Fibroblast of the aortic adventitia (primary cell): ENCODE data around the gene FGF6. TPM values are rescaled to one million over a fixed set of nuclear protein-coding genes. Genes with fewer than 3 reads are reported as not detected.

ENCODE experiments used
- DNase-seq: peaks from one replicate; pipeline ENCODE4 v3.0.0-alpha.2; 2010; ENCODE audit warnings: low read depth
- H3K4me3 ChIP-seq: 2 replicates; pipeline ENCODE4 v1.5.1; 2011; ENCODE audit warnings: low read depth, mild to moderate bottlenecking, control low read depth, low read length, moderate library complexity
- total RNA-seq: library from RNA; depleted of rRNA; stranded (reverse); fragments of >200 nt; gene quantifications from 2 replicates; pipeline ENCODE4 v1.2.3, GENCODE V29; 2012; ENCODE audit warnings: low replicate concordance
- TF ChIP-seq, protein P1 (sequence below): IDR thresholded peaks from 2 replicates; pipeline ENCODE4 v1.5.1; 2011; ENCODE audit warnings: mild to moderate bottlenecking, low read length, control low read depth, inconsistent platforms; ENCODE audit not compliant: insufficient read depth

Gene FGF6
- total RNA-seq, 1 donor = not detected

DNA sequence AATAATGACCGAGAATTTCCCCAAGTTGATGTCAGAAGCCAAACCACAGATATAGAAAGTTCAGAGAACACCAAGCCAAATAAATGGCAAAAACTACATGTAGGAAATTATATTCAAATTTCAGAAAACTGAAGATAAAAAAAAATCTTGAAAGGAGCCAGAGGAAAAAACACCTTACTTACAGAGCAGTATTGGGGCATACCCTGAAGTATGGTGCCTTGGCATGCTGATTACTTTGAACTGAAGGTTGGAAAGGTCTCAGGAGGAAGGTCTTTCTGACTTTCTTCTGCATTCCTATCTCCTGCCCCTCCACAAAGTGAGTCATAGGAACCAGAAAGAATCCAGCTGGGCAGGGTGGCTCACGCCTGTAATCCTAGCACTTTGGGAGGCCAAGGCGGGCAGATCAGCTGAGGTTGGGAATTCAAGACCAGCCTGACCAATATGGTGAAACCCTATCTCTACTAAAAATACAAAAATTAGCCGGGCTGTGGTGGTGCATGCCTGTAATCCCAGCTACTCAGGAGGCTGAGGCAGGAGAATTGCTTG lies 8.8 kb upstream of the FGF6 start:
- TF ChIP-seq, protein P1, sequence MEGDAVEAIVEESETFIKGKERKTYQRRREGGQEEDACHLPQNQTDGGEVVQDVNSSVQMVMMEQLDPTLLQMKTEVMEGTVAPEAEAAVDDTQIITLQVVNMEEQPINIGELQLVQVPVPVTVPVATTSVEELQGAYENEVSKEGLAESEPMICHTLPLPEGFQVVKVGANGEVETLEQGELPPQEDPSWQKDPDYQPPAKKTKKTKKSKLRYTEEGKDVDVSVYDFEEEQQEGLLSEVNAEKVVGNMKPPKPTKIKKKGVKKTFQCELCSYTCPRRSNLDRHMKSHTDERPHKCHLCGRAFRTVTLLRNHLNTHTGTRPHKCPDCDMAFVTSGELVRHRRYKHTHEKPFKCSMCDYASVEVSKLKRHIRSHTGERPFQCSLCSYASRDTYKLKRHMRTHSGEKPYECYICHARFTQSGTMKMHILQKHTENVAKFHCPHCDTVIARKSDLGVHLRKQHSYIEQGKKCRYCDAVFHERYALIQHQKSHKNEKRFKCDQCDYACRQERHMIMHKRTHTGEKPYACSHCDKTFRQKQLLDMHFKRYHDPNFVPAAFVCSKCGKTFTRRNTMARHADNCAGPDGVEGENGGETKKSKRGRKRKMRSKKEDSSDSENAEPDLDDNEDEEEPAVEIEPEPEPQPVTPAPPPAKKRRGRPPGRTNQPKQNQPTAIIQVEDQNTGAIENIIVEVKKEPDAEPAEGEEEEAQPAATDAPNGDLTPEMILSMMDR = no peak
- DNase-seq = no peak
- no peak overlapping the region for H3K4me3 ChIP-seq

DNA sequence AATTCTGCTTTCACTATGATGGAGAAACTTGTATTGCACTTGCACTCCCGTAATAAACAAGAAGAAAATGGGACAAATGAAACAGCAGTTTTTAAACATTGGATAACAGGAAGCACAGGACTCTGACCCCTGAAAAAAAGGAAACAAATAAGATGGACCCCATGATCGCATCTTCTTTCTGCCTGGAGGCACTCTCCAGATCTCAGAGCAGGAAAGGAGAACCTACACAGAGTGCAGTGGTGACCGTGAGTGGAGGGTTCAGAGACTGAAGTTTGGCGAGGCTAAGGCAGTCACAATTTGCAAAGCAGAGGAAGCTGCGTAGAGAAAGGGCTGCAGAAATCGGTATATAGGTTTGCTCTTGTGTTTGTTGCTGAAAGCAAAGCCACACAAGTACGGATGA lies 6.1 kb upstream of the FGF6 start:
- TF ChIP-seq, protein P1 = no peak
- no peak overlapping the region for H3K4me3 ChIP-seq
- DNase-seq = no peak

DNA sequence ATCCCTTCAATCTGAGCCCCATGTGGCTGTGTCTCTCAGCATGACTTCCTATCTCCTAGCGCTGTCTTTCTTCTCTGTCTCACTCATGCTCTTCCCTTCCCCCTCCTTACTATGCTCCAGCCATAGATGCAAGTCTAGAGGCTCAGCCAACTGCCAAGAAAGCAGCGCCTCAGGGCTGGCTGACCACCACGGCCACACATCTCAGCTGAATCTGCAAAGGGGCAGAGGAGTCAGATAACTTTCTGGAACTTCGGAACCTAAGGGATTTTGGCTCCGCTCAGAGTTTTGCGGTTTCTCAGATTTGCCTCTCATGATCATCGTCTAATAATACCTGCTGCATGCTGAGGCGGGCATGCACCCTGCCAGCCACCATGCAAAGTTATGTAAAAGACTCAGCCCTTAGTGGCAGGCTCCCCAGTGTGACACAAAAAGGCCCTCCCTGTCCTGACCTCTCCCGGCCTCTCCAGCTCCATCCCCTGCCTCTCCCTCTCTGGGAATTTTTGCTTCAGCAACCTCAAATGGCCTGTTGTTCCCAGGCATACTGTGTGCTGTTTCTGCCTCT lies 5.0 kb upstream of the FGF6 start:
- H3K4me3 ChIP-seq = no peak overlapping the region
- TF ChIP-seq, protein P1 = no peak
- DNase-seq = no peak

DNA sequence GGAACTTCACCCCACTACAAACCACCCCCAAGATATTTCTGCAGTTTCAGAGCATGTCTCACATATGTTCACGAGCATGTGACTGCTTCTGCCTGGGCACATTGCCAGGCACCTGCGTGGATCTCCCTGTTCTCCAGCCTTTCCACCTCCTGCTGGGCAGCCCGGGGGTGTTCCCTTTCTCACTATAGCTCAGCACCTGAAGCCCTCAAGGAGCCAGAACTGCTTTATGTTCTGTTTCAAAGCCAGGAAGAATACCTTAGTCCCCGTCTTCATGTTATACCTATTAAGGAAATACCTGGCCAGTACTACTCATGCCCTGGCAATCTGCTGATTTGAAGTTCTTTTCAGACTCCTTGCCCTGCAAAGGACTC lies 4.2 kb upstream of the FGF6 start:
- no peak overlapping the region for H3K4me3 ChIP-seq
- no peak for DNase-seq
- TF ChIP-seq, protein P1 = no peak

DNA sequence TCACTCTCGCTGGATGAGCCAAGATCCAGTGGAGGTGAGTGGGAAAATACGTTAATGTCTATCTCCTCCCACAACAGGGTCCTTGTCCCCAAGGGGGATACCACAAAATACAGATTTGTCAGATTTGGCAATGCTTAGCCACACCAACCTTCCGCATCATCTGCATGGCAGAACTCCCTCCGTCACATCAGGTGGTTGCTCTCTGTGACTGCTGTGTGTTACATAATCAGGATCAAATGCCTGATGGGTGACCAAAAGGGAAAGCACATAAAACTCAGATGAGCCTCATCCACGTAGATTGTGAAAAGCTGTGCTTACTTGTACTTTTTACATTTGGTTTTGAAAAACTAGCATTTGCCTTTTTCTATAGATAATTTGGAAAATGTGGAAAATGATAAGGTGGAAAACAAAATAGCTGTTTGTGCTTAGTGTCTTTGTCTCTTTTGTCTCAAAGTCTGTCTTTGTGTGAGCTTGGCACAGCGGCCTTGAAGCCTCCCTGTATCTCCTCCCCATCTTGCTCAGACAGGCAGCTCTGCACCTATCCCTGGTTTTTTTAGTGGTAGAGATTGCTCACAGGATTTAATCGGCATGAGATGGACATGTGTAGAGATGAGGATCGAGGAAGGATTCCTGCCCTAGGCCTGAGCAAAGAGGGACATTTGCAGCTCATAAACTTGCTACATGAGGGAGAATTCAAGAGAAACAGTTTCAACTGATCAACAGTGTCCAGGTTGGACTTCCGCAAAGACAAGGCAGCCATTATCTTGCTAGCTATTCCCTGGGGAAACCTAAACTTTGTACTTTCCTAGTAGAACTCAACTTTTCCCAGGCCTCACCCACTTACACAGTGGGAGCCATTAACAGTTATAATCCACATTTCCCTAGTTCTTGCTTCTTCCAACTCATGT lies 3.6 kb upstream of the FGF6 start:
- DNase-seq = no peak
- no peak overlapping the region for H3K4me3 ChIP-seq
- TF ChIP-seq, protein P1 = no peak

DNA sequence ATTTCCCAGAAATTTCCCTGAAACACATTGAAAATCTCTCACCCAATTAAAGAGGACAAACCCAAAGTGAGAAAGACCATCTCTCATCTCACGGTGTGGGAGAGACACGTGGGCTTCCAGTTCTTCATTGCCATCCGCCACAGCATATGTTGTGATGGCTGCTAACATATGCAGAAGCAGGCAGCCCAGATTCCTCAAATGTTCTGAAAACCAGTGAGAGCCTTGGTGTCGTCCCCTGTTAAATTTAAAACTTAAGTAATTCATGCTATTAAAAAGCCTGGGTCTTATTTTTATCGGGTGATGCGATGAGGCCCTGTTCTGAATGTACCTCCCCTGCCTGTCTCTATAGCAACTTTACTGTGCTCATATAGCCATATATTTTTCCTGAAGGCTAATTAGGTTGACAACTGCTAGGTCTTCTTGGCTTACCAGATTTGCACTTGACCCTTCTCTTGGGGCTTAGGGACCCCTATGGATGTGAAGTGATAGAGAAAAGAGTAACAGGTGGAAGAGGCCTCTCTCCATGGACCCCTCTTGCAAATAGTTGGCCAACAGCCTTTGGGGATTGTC lies 2.8 kb upstream of the FGF6 start:
- DNase-seq = no peak
- no peak overlapping the region for H3K4me3 ChIP-seq
- TF ChIP-seq, protein P1 = no peak
